AG04449 (cell line): ENCODE data around the gene ANXA1.
A peak's percentile ranks its signal among the peaks of the same experiment; 100 is the strongest.
"Not testable (repeated sequence)": the region's sequence is repeated elsewhere in the genome, so short reads cannot be mapped to it uniquely, and the experiment has no call there.

ENCODE experiments used
- CTCF ChIA-PET: fragments of 350-600 bp; formaldehyde crosslinking; extraction: SDS; loops from one replicate; lab custom pipeline; 2021; ENCODE audit warnings: antibody characterized with exemption; lab: Yijun Ruan, JAX
- POLR2A ChIA-PET: fragments of 400-600, 350-600 bp; formaldehyde crosslinking; extraction: SDS; loops from one replicate; lab custom pipeline; 2020; ENCODE audit warnings: antibody characterized with exemption, inconsistent platforms; lab: Yijun Ruan, JAX
- DNase-seq: peaks from one replicate; pipeline ENCODE4 v3.0.0-alpha.2; 2010; ENCODE audit warnings: low read depth, low spot score
- H3K4me3 ChIP-seq: 2 replicates; pipeline ENCODE4 v1.5.1; 2011; ENCODE audit warnings: low read depth, mild to moderate bottlenecking, control low read depth, low read length
- CTCF ChIP-seq: IDR thresholded peaks from one replicate; pipeline ENCODE4 v1.5.1; 2011; ENCODE audit warnings: mild to moderate bottlenecking, moderate library complexity, low read length, control low read depth, inconsistent platforms; ENCODE audit not compliant: insufficient read depth; ENCODE audit errors: missing control alignments

The ANXA1 gene

GRCh38 chr9:73151653-73152542, at the start of gene ANXA1:
Gene ANXA1 (plus strand): TSS chr9:73151865. CDS start chr9:73158536, 6,671 bp downstream.
- peak; percentile 41 for DNase-seq
- no peak for TF ChIP-seq CTCF
- H3K4me3 ChIP-seq = peak within 1 kb of the TSS; percentile 71
- POLR2A ChIA-PET = interaction anchor here (1.0 to 2.3 kb wide), 4 partner anchors 9 to 787 kb away, joined by 3 to 11 read pairs (median 4); partner anchors contain the start of gene ZFAND5
- CTCF ChIA-PET = interaction anchor here (0.9 to 1.9 kb wide), 7 partner anchors 10 to 871 kb away, joined by 3 to 8 read pairs (median 3); no protein-coding TSS in a partner anchor

DNA sequence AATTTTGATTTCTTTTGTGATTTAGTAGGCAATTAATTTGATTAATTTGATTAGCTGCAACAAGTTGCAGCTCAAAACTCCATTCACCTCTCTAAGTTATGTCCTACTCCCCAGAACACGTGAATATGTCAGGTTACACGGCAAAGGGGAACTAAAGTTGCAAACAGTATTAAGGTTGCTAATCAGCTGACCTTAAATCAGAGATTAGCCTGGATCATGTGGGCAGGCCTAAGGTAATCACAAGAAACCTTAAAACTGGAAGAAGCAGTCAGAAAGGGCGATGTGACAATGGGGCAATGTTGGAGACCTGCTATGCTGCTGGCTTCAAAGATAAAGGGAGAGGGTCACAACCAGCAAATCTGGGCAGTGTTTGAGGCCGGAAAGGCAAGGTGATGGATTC, 47.3 kb upstream of the ANXA1 start:
- no peak for DNase-seq
- ChIA-PET POLR2A (no interaction called here), CTCF (interaction anchor here (0.8 to 2.4 kb wide), 5 partner anchors 25 to 82 kb away, joined by 3 to 11 read pairs (median 4); no protein-coding TSS in a partner anchor)
- TF ChIP-seq CTCF = no peak
- no peak overlapping the region for H3K4me3 ChIP-seq

DNA sequence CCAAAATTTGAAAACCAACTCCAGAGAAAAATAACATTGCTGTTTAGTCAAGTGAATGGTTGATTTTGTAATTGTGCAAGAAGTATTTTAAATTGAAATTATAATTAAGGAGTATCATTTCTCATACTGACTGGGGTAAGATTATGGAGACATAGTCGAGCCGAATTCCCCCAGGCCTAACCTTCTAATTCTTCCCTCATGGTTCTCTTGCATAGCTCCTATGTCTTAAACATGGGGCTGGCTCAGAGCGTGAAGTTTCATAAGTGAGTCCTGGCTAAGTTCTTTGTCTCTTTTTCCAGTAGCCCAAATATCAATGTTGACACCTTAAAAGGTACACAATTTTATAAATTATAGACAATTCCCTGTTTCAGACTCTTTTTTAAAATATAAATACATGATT, 46.7 kb upstream of the ANXA1 start:
- POLR2A ChIA-PET = no interaction called here
- no peak overlapping the region for H3K4me3 ChIP-seq
- DNase-seq = no peak
- TF ChIP-seq CTCF = no peak
- CTCF ChIA-PET = interaction anchor here (0.8 to 2.4 kb wide), 3 partner anchors 26 to 78 kb away, joined by 3 to 10 read pairs (median 4); no protein-coding TSS in a partner anchor

DNA sequence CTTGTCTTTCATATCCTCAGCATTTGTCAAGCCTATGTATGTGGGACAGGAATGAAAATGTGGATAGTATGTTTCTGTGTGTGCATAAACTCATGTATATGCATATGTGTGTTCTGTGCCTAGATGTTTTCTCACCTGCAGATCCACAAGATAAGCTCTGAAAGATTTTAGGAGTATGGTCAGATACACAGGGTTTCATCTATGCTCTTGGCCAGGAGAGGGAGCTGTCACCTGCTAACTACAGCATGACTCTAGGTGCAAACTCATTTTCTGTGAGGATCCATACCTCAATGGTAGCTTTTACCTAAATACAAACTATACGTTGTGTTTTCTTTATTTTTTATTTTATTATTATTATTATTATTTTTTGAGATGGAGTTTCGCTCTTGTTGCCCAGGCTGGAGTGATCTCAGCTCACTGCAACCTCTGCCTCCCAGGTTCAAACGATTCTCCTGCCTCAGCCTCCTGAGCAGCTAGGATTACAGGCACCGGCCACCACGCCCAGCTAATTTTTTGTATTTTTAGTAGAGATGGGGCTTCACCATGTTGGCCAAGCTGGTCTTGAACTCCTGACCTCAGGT, 44.1 kb upstream of the ANXA1 start:
- ChIA-PET POLR2A (interaction anchor here (0.7 to 1.1 kb wide), 4 partner anchors 11 to 73 kb away, joined by 3 to 6 read pairs (median 4); no protein-coding TSS in a partner anchor), CTCF (interaction anchor here (0.6 to 6.3 kb wide), 31 partner anchors 10 to 251 kb away, joined by 3 to 193 read pairs (median 5); no protein-coding TSS in a partner anchor)

DNA sequence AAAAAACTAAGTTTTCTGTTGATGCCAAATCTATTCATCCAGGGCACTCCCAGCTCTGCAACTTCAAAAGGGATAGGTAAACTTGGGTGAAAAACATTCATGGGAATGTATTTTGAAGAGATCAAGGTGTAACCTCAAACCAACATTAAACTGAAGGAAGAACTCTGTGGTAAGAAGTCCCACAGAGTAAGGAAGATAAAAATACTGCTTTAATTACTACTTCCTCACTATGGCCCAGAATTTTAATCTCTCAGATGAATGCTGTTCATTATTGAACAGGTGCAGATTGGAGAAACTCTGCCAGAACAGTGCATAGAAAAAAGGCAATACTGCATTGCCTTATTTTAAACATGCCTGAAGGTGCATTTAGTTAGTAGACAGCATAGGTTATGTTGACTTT, 37.6 kb upstream of the ANXA1 start:
- no peak for DNase-seq
- CTCF ChIA-PET = interaction anchor here (0.6 to 1.6 kb wide), 5 partner anchors 34 to 87 kb away, joined by 3 to 10 read pairs (median 3); no protein-coding TSS in a partner anchor
- POLR2A ChIA-PET = no interaction called here
- TF ChIP-seq CTCF = no peak
- no peak overlapping the region for H3K4me3 ChIP-seq

More for the DNA sequence above, 44.1 kb upstream of the ANXA1 start:
- not testable (repeated sequence) for DNase-seq, H3K4me3 ChIP-seq
- peak; percentile 80 for TF ChIP-seq CTCF
